Fibroblast of gingiva (primary cell): Measurements from ENCODE around the gene TFAP2C.

Source experiments
- DNase-seq: peaks from one replicate; pipeline ENCODE4 v3.0.0-alpha.2; 2011; ENCODE audit warnings: low read depth

TFAP2C gene

GRCh38 chr20:56628873-56629463 is at the start of gene TFAP2C:
TFAP2C (plus strand) TSS chr20:56629306; CDS start chr20:56629545, 239 bp downstream.
- peak; percentile 82 for DNase-seq

- no peak for DNase-seq
Observed at GRCh38 chr20:56580226-56580625, 48.9 kb upstream of the TFAP2C start.

GRCh38 chr20:56581701-56582100 is 47.4 kb upstream of the TFAP2C start:
- no peak for DNase-seq

- DNase-seq, result no peak
Observed at GRCh38 chr20:56582542-56582941, 46.6 kb upstream of the TFAP2C start.

GRCh38 chr20:56584916-56585315 is 44.2 kb upstream of the TFAP2C start:
- DNase-seq, result no peak

GRCh38 chr20:56587307-56588041 is 41.6 kb upstream of the TFAP2C start:
- no peak for DNase-seq

GRCh38 chr20:56588996-56589395 is 40.1 kb upstream of the TFAP2C start:
- DNase-seq, result no peak

- DNase-seq, result no peak
Observed at GRCh38 chr20:56589633-56590032, 39.5 kb upstream of the TFAP2C start.

GRCh38 chr20:56590888-56591287 is 38.2 kb upstream of the TFAP2C start:
- DNase-seq, result no peak

GRCh38 chr20:56592211-56592610 is 36.9 kb upstream of the TFAP2C start:
- DNase-seq, result no peak

- no peak for DNase-seq
Observed at GRCh38 chr20:56592817-56593216, 36.3 kb upstream of the TFAP2C start.

- DNase-seq, result no peak
Observed at GRCh38 chr20:56595746-56596475, 33.2 kb upstream of the TFAP2C start.

GRCh38 chr20:56601166-56601565 is 27.9 kb upstream of the TFAP2C start:
- no peak for DNase-seq

- no peak for DNase-seq
Observed at GRCh38 chr20:56604673-56605072, 24.4 kb upstream of the TFAP2C start.

- DNase-seq, result no peak
Observed at GRCh38 chr20:56605261-56605996, 23.7 kb upstream of the TFAP2C start.

- DNase-seq, result no peak
Observed at GRCh38 chr20:56606174-56606945, 22.7 kb upstream of the TFAP2C start.

- no peak for DNase-seq
Observed at GRCh38 chr20:56607061-56607704, 21.9 kb upstream of the TFAP2C start.

- DNase-seq, result no peak
Observed at GRCh38 chr20:56608376-56608775, 20.7 kb upstream of the TFAP2C start.

- DNase-seq, result no peak
Observed at GRCh38 chr20:56609321-56609720, 19.8 kb upstream of the TFAP2C start.

GRCh38 chr20:56610098-56610497 is 19.0 kb upstream of the TFAP2C start:
- no peak for DNase-seq

GRCh38 chr20:56614196-56614595 is 14.9 kb upstream of the TFAP2C start:
- DNase-seq, result no peak
